Muscle of leg (tissue), 11 donors: Measurements from ENCODE around the gene AUP1. TPM values are rescaled to one million over a fixed set of nuclear protein-coding genes. Genes with fewer than 3 reads are reported as not detected.

ENCODE experiments used
- DNase-seq: peaks from one replicate; pipeline ENCODE4 v3.0.0; 2013
- H3K27ac ChIP-seq: one replicate; pipeline ENCODE4 v1.5.1; 2013; ENCODE audit warnings: mild to moderate bottlenecking, low read length, control low read depth
- H3K27me3 ChIP-seq: one replicate; pipeline ENCODE4 v1.6.1; 2013; ENCODE audit warnings: low read length; ENCODE audit not compliant: control insufficient read depth, insufficient read depth
- H3K36me3 ChIP-seq: one replicate; pipeline ENCODE4 v1.6.1; 2013; ENCODE audit warnings: low read length; ENCODE audit not compliant: control insufficient read depth, insufficient read depth
- H3K4me1 ChIP-seq: one replicate; pipeline ENCODE4 v1.6.1; 2013; ENCODE audit warnings: low read length; ENCODE audit not compliant: control insufficient read depth, insufficient read depth
- H3K4me3 ChIP-seq: one replicate; pipeline ENCODE4 v1.5.1; 2013; ENCODE audit warnings: low read length, control low read depth
- H3K9me3 ChIP-seq: replicated peaks from 2 replicates; pipeline ENCODE4 v1.6.1; 2013; ENCODE audit warnings: low read depth, low read length; ENCODE audit not compliant: control insufficient read depth
- WGBS: methylation state at CpG from one replicate; pipeline ENCODE4 v1.1.5; 2013; ENCODE audit warnings: missing lambda C conversion rate; ENCODE audit not compliant: insufficient coverage; 5-methylcytosine and 5-hydroxymethylcytosine counted together
- polyA plus RNA-seq, 8 donors: library from polyadenylated mRNA; unstranded; fragments of 120-200 nt; gene quantifications; one replicate each; pipeline versions ENCODE4 v1.2.1 to v1.2.3, GENCODE V29; 2013; ENCODE audit warnings: inconsistent platforms in 1 of 8, low replicate concordance in 1 of 8; ENCODE audit not compliant: insufficient read length in 8 of 8, insufficient read depth in 1 of 8
- total RNA-seq: library from RNA; stranded (reverse); fragments of 120-200 nt; gene quantifications from one replicate; pipeline ENCODE4 v1.2.4, GENCODE V29; 2013

AUP1 gene
- total and polyA plus RNA-seq, 9 donors: 58.5 to 84.9 (median 66.2) TPM

GRCh38 chr2:74528600-74529356 lies 728 bp downstream of the AUP1 start:
- H3K36me3 ChIP-seq: peaks cover 56% of the 10 kb centered on the region
- peak; percentile 16 for DNase-seq
- WGBS: 8% methylated on average over 24 of the region's 29 CpGs

GRCh38 chr2:74527741-74528140 lies 1.8 kb downstream of the AUP1 start:
- Histone ChIP-seq H3K4me1 (peaks cover 25% of the 10 kb centered on the region), H3K36me3 (peaks cover 49% of the 10 kb centered on the region), H3K27me3 (peaks cover 3% of the 10 kb centered on the region), H3K27ac (no peak overlapping the region), H3K4me3 (no peak overlapping the region), H3K9me3 (no peaks in the 10 kb centered on the region)
- DNase-seq: peak; percentile 5
- 80% methylated on average over 1 of the region's 9 CpGs for WGBS

More at GRCh38 chr2:74528600-74529356, 728 bp downstream of the AUP1 start:
- H3K4me3 ChIP-seq: peak overlapping the region; percentile 99
- H3K4me1 ChIP-seq: peaks cover 25% of the 10 kb centered on the region
- no peaks in the 10 kb centered on the region for H3K9me3 ChIP-seq
- peak overlapping the region; percentile 96 for H3K27ac ChIP-seq
- H3K27me3 ChIP-seq: no peaks in the 10 kb centered on the region

- Histone ChIP-seq H3K36me3 (peaks cover 43% of the 10 kb centered on the region), H3K4me1 (peaks cover 25% of the 10 kb centered on the region), H3K27me3 (peaks cover 5% of the 10 kb centered on the region), H3K9me3 (no peaks in the 10 kb centered on the region), H3K27ac (no peak overlapping the region), H3K4me3 (no peak overlapping the region)
- DNase-seq: no peak
- WGBS: 100% methylated on average over 2 of the region's 11 CpGs
Measured at GRCh38 chr2:74526649-74527230, 2.8 kb downstream of the AUP1 start.

- Histone ChIP-seq H3K36me3 (peaks cover 36% of the 10 kb centered on the region), H3K4me3 (no peak within 1 kb of the TSS), H3K27ac (no peak within 1 kb of the TSS), H3K4me1 (peaks cover 17% of the 10 kb centered on the region), H3K9me3 (no peaks in the 10 kb centered on the region), H3K27me3 (peaks cover 8% of the 10 kb centered on the region)
- DNase-seq: peak; percentile 62
- 92% methylated on average over 4 of the region's 11 CpGs for WGBS
Measured at GRCh38 chr2:74525717-74526648, 3.5 kb downstream of the AUP1 start, which contains the start of gene DQX1. TSS of gene DQX1 (minus strand) at chr2:74526231. CDS start at chr2:74525729, 502 bp downstream.

- H3K9me3 ChIP-seq: no peaks in the 10 kb centered on the region
- H3K4me1 ChIP-seq: peaks cover 12% of the 10 kb centered on the region
- peaks cover 14% of the 10 kb centered on the region for H3K27me3 ChIP-seq
- no peak for DNase-seq
- H3K27ac ChIP-seq: no peak overlapping the region
- H3K4me3 ChIP-seq: no peak overlapping the region
- 90% methylated on average over 6 of the region's 10 CpGs for WGBS
- H3K36me3 ChIP-seq: peaks cover 34% of the 10 kb centered on the region
Measured at GRCh38 chr2:74524955-74525716, 4.4 kb downstream of the AUP1 start.

- peaks cover 34% of the 10 kb centered on the region for H3K36me3 ChIP-seq
- WGBS: 79% methylated on average over 3 of the region's 9 CpGs
Measured at GRCh38 chr2:74524005-74524404, 5.5 kb downstream of the AUP1 start.

GRCh38 chr2:74522516-74522915 lies 7.0 kb downstream of the AUP1 start:
- Histone ChIP-seq H3K36me3 (peaks cover 23% of the 10 kb centered on the region), H3K4me1 (no peaks in the 10 kb centered on the region), H3K4me3 (no peak overlapping the region), H3K27ac (no peak overlapping the region), H3K27me3 (peaks cover 37% of the 10 kb centered on the region), H3K9me3 (no peaks in the 10 kb centered on the region)
- DNase-seq: no peak
- 70% methylated on average over 3 of the region's 3 CpGs for WGBS

More at GRCh38 chr2:74524005-74524404, 5.5 kb downstream of the AUP1 start:
- Histone ChIP-seq H3K9me3 (no peaks in the 10 kb centered on the region), H3K4me1 (peaks cover 11% of the 10 kb centered on the region), H3K4me3 (no peak overlapping the region), H3K27me3 (peaks cover 23% of the 10 kb centered on the region), H3K27ac (no peak overlapping the region)
- DNase-seq: no peak

- DNase-seq: no peak
- WGBS: 63% methylated on average over 11 of the region's 13 CpGs
- no peaks in the 10 kb centered on the region for H3K9me3 ChIP-seq
- H3K4me3 ChIP-seq: no peak overlapping the region
- H3K27ac ChIP-seq: no peak overlapping the region
- no peaks in the 10 kb centered on the region for H3K36me3 ChIP-seq
- H3K27me3 ChIP-seq: peaks cover 91% of the 10 kb centered on the region
- peaks cover 24% of the 10 kb centered on the region for H3K4me1 ChIP-seq
Measured at GRCh38 chr2:74516650-74517049, 12.9 kb downstream of the AUP1 start.

- no peaks in the 10 kb centered on the region for H3K36me3 ChIP-seq
- no peaks in the 10 kb centered on the region for H3K9me3 ChIP-seq
- peaks cover 24% of the 10 kb centered on the region for H3K4me1 ChIP-seq
- WGBS: under 1% methylated on average over 69 of the region's 72 CpGs
- peaks cover 93% of the 10 kb centered on the region for H3K27me3 ChIP-seq
- no peak overlapping the region for H3K27ac ChIP-seq
- peak overlapping the region; percentile 13 for H3K4me3 ChIP-seq
- DNase-seq: peak; percentile 75
Measured at GRCh38 chr2:74515981-74516633, 13.4 kb downstream of the AUP1 start.
